ENCODE measurements around the gene PRR15L.
"Not testable (repeated sequence)": the region's sequence is repeated elsewhere in the genome, so short reads cannot be mapped to it uniquely, and the experiment has no call there.

PRR15L gene

GRCh38 chr17:47989700-47990099 lies 32.0 kb upstream of the PRR15L start:
- DNase-seq, result no peak

- DNase-seq, result no peak
These were observed 31.5 kb upstream of the PRR15L start for GRCh38 chr17:47989159-47989558.

DNA sequence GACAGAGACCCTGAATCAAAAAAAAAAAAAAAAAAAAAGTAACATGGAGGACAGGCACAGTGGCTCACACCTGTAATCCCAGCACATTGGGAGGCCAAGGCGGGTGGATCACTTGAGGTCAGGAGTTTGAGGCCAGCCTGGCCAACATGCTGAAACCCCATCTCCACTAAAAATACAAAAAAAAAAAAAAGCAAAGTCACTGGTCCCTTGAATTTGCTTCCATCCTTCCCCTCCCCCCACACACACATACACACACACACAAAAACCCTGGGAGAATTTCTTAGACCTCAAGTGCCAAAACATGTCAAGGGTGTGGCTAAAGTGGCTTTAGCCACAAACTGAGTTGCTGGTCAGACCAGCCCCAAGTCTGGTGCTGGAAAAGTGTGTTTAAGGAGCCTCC lies 30.8 kb upstream of the PRR15L start:
- DNase-seq, result not testable (repeated sequence)

DNA sequence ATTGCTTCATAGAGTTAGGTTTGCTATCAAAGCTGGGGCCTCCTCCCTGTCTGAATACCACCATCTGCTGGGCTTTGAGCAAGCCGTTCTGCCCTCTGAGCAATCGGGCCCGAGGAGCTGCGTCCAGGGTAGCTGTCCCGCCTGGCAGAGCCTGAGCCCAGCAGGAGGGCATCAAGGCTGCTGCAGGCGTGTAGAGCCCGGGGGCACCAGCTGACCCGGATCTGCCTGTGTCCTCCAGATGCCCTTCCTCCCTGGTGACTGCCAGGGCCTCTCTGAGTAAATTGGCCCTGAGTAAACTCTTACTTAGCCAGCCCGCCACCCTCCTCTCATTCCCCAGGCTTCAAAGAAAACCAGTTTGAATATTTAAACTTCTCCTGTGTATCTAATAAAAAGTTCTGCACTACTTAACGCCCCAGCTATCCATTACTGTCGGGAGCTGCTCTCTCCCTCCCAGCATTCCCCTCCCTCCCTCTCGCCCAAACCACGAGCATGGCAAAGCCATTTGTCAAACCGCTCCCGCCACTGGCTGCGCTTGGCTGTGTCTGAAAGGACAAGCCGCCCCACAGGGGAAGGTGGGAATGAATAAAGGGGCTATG lies 29.7 kb upstream of the PRR15L start:
- peak; percentile 64 for DNase-seq

DNA sequence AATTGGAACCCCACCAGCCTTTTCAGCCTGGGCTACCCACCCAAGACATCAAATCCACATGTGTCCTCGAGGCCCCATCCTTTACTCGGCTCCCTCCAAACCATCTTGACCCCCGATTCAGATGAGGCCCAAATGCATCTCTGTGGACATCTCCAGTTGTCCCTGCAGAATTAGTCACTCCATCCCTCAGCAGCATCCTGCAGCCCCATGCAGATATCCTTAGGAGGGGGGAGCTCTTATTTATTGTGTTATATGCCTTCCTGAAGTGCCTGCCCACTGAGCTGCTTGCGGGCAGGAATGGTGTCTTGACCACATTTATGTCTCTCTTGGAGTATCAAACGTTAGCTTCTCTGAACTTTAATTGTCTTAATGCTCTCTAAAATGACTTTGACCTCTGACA lies 28.8 kb upstream of the PRR15L start:
- no peak for DNase-seq

DNA sequence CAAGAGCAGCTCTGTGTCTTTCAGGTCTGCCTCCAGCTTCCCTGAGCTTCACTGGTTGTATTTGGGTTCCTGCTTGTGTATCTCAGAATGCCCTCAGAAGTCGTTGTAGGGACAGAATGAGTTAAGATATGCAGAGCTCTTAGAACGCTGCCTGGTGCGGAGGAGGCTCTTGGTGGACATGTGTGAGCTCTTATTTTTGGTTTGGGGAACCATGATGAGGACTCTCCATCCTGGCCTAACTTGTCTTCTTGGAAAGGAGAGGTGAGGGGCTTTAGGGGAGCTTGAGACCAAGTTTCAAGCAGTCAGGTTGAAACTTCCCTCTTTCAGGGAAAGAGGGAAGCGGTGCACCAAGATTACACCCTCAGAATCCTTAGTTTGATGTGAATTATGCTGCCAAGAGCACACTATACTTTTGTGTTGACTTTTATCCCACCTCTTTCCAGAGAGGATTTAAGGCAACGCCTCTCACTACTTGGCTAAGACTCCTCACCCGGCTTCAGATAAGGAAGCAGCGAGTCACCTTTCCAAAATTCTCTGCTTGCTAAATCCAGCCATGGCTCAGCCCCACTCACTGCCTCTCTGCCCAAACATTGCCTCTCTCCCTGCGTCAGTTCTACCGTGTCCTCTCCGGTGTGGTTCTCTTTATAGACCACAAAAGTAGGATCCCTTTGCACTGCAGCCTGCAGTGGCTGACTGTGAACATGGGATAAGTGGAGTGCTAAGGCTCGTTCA lies 26.0 kb upstream of the PRR15L start:
- no peak for DNase-seq

DNA sequence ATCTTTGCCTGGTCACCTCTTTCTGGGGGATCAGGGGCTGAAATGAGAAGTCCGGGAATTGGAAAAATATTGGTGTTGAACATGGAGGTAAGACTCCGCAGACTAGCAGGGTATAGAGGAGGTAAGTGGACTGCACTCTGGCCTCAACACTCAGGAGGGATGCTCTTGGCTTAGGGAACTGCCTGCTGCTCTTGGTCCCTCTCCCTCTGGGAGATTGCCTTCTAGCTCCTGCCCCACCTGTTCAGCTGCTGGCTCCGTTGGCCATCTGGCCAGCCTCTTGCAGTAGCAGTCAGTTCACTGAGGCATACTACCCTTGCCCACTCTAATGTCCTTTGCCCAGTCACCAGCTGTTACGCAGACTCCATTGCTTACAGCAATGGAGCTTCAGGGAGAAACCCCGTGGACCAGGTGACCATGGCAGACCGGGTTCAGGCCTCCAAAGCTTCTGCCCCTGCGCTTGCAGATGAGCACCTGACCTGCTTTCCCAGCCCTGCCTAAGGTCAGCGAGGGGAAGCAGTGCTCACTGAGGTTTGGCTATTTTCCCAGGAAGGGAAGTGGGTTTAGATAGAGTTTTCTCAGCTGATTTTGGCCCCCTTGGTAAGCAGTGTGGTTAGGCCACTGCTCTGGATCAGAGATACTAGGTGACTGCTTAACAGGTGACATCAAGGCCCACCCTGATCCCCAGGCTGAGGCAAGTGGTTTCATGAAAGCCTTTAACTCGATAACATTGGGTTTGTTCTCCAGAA lies 25.1 kb upstream of the PRR15L start:
- DNase-seq, result no peak

DNA sequence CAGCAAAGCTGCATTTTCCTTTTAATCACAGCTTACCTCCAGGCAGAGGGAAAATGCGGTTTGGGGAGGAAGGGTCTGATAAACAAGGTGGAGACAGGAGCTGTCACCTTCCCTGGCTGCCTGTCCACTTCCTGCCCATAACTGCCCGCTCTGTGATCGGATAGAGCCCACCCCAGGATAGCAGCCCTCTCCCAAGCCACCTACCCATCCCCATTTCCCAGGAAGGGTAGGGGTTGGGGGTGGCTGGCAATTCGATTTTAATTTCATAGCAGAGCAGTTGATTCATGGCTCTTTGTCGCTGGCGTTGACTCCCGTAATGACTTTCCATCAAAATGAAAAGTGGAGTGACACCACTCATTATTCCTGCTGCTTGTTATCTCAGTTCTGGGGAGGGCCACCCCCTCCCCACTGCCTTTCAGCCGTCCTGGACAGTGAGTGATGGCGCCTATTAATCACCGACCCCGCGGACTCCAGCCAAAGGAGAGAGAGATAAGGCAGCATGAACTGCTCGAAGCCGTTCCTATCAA lies 24.5 kb upstream of the PRR15L start:
- DNase-seq, result no peak

DNA sequence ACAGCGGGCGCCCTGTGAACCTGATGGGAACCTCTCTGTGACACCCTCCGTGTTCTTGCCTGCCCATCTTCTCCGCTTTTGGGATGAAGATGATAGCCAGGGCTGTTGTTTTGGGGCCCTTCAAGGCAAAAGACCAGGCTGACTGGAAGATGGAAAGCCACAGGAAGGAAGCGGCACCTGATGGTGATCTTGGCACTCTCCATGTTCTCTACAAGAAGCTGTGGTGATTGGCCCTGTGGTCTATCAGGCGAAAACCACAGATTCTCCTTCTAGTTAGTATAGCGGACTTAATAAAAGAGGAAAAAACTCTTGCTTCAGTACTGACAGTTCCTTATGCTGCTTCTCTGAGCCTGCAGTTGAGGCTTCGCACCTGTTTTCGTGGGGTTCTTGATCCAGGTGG lies 23.8 kb upstream of the PRR15L start:
- DNase-seq, result no peak

DNA sequence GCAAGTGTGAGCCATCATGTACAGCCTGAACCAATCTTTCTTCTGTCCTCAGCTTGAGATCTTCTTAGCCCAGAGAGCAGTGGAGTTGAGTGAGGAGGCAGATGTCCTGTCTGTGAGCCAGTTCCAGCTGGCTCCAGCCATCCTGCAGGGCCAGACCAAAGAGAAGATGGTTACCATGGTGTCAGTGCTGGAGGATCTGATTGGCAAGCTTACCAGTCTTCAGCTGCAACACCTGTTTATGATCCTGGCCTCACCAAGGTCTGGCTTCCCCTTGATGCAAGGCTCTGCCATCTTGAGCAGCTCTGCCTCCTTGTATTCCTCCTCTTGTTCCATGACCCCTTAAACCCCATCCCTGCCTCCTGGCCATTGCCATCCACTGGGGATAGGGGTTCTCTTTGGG lies 22.9 kb upstream of the PRR15L start:
- DNase-seq, result no peak

DNA sequence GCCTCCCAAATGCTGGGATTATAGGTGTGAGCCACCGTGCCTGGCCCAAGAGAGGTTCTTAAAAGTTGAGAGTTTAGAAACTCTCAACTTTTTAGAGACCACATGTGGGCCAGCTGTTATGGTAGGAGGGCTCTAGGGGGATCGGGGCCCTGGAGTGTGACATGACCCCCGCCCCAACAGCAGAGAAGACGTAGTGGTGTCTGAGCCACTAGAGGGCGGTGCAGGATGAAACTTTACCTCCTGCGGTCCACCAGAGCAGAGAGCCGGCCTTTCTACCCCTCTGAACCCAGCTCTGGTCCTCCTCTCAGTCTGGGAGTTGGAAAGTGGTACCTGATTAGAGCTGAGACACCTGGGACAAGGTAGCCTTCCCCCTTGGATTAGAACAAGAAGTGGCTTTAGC lies 20.6 kb upstream of the PRR15L start:
- peak; percentile 39 for DNase-seq

- no peak for DNase-seq
These were observed 18.1 kb upstream of the PRR15L start for GRCh38 chr17:47975823-47976205.

GRCh38 chr17:47975189-47975822 lies 17.6 kb upstream of the PRR15L start:
- DNase-seq, result no peak

DNA sequence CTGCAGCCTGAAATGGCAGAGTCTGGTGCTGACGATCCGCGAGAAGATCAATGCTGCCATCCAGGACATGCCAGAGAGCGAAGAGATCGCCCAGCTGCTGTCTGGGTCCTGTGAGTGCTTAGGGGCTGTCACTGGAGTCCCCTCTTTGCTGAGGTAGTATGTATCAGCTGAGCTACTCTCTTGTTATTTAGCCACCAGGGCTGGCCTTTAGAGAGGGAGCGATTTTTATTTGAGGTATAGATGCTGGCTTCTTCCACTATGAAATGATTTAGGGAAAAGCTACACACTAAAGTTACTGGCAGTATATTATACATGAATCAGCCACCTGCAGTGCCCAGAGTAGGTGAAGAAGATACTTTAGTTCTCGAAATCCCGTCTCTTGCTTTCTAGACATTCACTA lies 15.9 kb upstream of the PRR15L start:
- no peak for DNase-seq

DNA sequence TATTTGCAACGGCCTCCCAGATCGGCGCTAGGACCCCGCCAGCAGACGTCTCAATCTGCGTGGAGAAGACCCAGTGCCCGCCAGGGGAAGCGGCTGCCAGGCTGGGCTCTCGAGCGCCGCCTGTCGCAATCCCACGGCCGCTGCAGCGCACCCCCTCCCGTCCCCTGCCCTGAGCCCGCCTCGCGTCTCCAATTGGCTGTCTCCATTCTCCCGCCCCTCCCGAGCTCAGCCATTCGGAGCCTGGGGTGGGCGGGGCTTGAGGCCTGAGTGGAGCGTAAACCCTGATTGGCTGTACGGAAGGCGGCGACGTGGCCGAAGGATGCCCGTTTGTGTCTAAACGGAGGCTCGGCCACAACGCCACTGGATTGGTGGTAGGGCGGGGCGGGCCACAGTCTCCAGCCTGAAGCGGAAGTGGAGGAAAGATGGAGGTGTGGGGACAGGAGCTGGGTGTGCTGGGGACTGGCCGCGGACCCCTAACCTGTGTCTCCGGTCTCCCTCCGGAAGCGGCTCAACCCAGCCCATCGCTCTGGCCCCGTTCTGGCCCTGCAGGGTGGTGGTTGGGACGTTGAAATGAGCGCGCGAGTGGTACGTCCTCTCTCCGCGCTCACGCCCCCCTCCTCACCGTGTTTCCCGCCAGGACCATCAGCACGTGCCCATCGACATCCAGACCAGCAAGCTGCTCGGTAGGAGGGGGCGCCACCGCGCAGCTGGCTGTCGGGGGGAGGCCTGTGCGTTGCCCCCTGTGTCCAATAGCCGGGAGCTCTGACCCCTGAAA lies 13.2 kb upstream of the PRR15L start, which contains the start of gene CDK5RAP3:
TSS of gene CDK5RAP3 (plus strand) at position 389 of the 775 bp plus-strand sequence. CDS start at position 423, 34 bp downstream.
- DNase-seq, result peak; percentile 85

DNA sequence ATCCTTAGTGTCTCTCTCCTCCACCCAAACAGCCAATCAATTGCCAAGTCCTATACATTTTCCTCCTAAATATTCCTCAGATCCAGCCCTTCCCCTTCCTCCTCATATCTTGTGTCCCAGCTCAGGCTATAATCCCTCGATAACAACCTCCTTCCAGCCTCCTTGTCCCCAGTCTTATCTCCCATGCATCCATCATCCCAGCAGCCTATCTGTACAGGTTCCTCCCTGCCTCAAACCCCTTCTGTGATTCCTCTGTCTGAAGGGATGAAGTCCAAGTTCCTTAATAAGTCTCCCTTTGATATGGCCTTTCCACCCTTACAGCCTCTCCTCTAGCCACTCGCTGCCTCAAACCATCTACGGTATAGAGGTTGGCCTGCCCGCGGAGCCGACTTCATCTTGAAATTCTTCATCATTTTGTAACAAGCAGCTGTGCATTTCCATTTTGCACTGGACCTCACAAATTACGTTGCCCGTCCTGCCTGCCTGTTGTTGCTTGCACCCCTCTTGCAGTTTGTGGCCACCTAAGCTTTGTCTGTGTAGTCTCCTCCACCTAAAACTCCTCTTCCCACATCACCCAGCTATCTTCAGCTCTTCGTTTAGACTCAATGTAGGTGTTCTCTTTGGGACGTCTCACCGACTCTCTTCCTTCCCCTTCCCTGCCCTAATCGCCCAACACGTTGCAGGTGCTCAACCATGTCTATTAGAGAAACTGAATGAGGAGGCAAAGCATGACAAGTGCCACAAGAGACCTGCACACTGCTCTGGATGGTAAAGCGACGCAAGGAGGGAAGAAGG lies 12.4 kb upstream of the PRR15L start:
- no peak for DNase-seq

DNA sequence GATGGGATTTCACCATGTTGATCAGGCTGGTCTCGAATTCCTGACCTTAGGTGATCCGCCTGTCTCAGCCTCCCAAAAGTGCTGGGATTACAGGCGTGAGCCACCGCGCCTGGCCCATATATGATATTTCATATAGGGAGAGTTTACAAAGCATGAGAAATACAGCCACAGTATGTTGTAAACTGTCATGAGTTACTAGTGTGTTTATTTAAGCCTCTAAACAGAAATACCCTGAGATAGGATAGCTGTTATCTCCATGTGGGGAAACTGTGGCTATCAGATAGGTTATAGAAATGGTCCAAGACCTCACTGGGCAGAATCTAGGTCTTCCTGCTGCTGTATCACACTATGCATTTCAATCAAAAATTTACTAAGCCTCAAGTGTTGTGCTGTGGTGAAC lies 11.2 kb upstream of the PRR15L start:
- no peak for DNase-seq

- DNase-seq, result no peak
These were observed 10.0 kb upstream of the PRR15L start for GRCh38 chr17:47967607-47968252.

GRCh38 chr17:47966079-47966519 lies 8.4 kb upstream of the PRR15L start:
- no peak for DNase-seq

- no peak for DNase-seq
These were observed 7.2 kb upstream of the PRR15L start for GRCh38 chr17:47964856-47965255.

- DNase-seq, result no peak
These were observed 5.2 kb upstream of the PRR15L start for GRCh38 chr17:47962901-47963300.
